K562 (cell line): ENCODE data around the gene SH3BGR. TPM values are rescaled to one million over a fixed set of nuclear protein-coding genes. Genes with fewer than 3 reads are reported as not detected.
A peak's percentile ranks its signal among the peaks of the same experiment; 100 is the strongest.

Experiments used
- ETV6 ChIP-seq, 3 experiments: fragments of 150-350 bp in 1 of 3; sonication (generic) in 1 of 3; formaldehyde crosslinking in 1 of 3; IDR thresholded peaks; 2 replicates each; pipeline versions ENCODE4 v1.6.1 to v1.8.0; 2014 to 2022; ENCODE audit warnings: borderline replicate concordance in 2 of 3, low read depth in 2 of 3, antibody characterized with exemption in 1 of 3, low read length in 1 of 3, mild to moderate bottlenecking in 1 of 3, missing genetic modification reagents in 1 of 3
- FOXK2 ChIP-seq, 2 experiments: fragments of 450-650 bp; IDR thresholded peaks in 1 of 2; conservative IDR thresholded peaks in 1 of 2; 2 replicates each; pipeline ENCODE4 v1.6.1; 2016; ENCODE audit warnings: low read depth in 2 of 2, mild to moderate bottlenecking in 1 of 2
- GTF2A2 ChIP-seq: IDR thresholded peaks from 2 replicates; pipeline ENCODE4 v1.6.1; 2016; ENCODE audit warnings: mild to moderate bottlenecking, missing genetic modification characterization, missing compliant biosample characterization
- HDAC1 ChIP-seq, 2 experiments: fragments of 450-650 bp; IDR thresholded peaks; 2 replicates each; pipeline ENCODE4 v1.6.1; 2016 to 2017; ENCODE audit warnings: inconsistent platforms in 1 of 2, mild to moderate bottlenecking in 1 of 2, moderate library complexity in 1 of 2
- MAFG ChIP-seq: fragments of 450-650 bp; conservative IDR thresholded peaks from 2 replicates; pipeline ENCODE4 v1.6.1; 2016; ENCODE audit warnings: missing genetic modification characterization, missing compliant biosample characterization
- NBN ChIP-seq: fragments of 450-650 bp; IDR thresholded peaks from 2 replicates; pipeline ENCODE4 v1.6.1; 2016; ENCODE audit warnings: low read depth, mild to moderate bottlenecking
- NR4A1 ChIP-seq, 2 experiments: fragments of 250-450 bp in 1 of 2; fragments of 450-650 bp in 1 of 2; sonication (Bioruptor Pico) in 1 of 2; IDR thresholded peaks; 2 replicates each; pipeline versions ENCODE4 v1.4.0 to v1.6.1; 2016 to 2020; ENCODE audit warnings: mild to moderate bottlenecking in 2 of 2, missing compliant biosample characterization in 1 of 2, missing genetic modification characterization in 1 of 2, moderate library complexity in 1 of 2
- U2AF2 ChIP-seq: fragments of 200-400 bp; formaldehyde crosslinking; optimal IDR thresholded peaks from 2 replicates; pipeline ENCODE3; 2017; ENCODE audit warnings: low read depth, mild to moderate bottlenecking, low read length
- ZC3H8 ChIP-seq: fragments of 450-650 bp; IDR thresholded peaks from 2 replicates; pipeline ENCODE4 v1.6.1; 2017
- ZSCAN29 ChIP-seq: fragments of 450-650 bp; IDR thresholded peaks from 2 replicates; pipeline ENCODE4 v1.6.1; 2017
- polyA plus RNA-seq, 8 experiments: library from polyadenylated mRNA; depleted of rRNA in 4 of 8; stranded (reverse) in 5 of 8; unstranded in 3 of 8; fragments of >200 nt; fragmentation: Nextera tagmentation in 2 of 8; fragmentation: Illumina TruSeq in 1 of 8; extraction: Ambion mirVana in 2 of 8; extraction: Trizol in 1 of 8; gene quantifications; 2 replicates each; pipeline versions ENCODE4 v1.2.1 to v1.2.3, GENCODE V29; 2011 to 2014; ENCODE audit warnings: inconsistent platforms in 1 of 8, missing spikeins in 1 of 8
- total RNA-seq, 7 experiments: library from RNA; depleted of rRNA in 6 of 7; stranded (reverse); fragments of >200 nt in 6 of 7; fragmentation: Illumina TruSeq in 2 of 7; extraction: Trizol in 2 of 7; gene quantifications; 2 replicates each; pipeline versions ENCODE4 v1.2.1 to v1.2.3, GENCODE V29; 2011 to 2021; ENCODE audit warnings: low replicate concordance in 1 of 7
- TF ChIP-seq, protein P1 (sequence below): fragments of 450-650 bp; formaldehyde crosslinking; IDR thresholded peaks from 2 replicates; pipeline ENCODE4 v1.4.0; 2020; ENCODE audit warnings: mild to moderate bottlenecking, moderate library complexity
- TF ChIP-seq, protein P2 (sequence below): sonication (generic); formaldehyde crosslinking; IDR thresholded peaks from 2 replicates; pipeline ENCODE4 v1.8.0; 2023; ENCODE audit warnings: mild to moderate bottlenecking, missing genetic modification reagents
- TF ChIP-seq, protein P3 (sequence below): fragments of 150-350 bp; IDR thresholded peaks from 2 replicates; pipeline ENCODE4 v1.6.1; 2014; ENCODE audit warnings: low read depth, mild to moderate bottlenecking, low read length, borderline replicate concordance

The SH3BGR gene
- total and polyA plus RNA-seq, 9 of the 15 experiments (the other 6 are each of a cell fraction or from before 2014, with no cell fraction given): 6.6 to 42.9 (median 25.6) TPM

DNA sequence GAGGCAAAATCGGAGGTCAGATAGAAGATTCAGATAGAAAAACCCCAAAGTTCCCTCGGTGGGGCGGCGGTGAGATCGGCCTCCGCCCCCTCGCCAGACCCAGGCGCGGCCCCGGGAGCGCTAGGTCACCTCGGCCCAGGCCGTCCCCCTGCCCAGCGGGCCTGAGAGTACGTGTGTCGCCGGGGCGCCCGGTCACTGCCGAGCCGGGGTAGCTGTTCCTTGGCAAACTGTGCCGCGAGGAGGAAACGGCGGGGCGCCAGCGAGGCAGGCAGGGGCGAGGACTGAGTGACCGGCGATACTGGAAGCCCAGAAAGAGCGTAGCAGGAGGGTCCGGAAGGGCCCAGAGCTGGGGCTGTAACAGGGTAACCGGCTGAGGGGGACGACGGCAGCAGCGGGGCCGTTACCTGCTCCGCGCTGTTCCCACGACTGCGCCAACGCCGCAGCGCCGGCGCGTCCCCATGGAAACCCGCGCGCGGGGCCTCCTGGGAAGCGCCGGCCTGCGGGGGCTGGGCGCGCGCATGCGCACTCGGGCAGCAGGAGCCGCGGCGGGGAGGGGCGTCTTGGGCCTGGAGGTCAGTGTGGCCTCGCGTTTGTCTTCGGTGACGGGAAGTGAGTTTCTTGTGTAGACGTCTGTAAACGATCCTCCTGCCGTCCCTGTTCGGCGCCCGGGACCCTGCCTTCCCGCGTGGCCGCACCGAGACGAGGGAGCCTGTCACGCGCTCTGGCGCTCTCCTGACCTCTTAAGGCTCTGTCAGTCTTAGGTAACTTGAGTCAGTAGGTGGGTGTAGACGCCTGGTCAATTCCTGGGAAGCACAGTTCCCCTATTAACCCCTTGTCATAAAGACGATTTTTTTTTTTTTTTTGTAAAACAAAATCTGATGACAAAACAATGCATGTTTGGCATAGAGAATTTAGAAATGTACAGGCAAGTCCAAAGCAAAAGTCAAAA is 6.2 kb upstream of the SH3BGR start, which contains the start of gene LCA5L (continued):
- TF ChIP-seq FOXK2 (conservative IDR thresholded peaks at IDR 0.05 in 1 of 2, IDR thresholded peaks at IDR 0.05 in 1 of 2; ENCODE audit: low read depth in 2 of 2): no peak
- TF ChIP-seq ZSCAN29: peak; percentile 99
- TF ChIP-seq, protein P1, sequence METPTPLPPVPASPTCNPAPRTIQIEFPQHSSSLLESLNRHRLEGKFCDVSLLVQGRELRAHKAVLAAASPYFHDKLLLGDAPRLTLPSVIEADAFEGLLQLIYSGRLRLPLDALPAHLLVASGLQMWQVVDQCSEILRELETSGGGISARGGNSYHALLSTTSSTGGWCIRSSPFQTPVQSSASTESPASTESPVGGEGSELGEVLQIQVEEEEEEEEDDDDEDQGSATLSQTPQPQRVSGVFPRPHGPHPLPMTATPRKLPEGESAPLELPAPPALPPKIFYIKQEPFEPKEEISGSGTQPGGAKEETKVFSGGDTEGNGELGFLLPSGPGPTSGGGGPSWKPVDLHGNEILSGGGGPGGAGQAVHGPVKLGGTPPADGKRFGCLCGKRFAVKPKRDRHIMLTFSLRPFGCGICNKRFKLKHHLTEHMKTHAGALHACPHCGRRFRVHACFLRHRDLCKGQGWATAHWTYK: peak; percentile 35; the same call in 1 of the 2 replicates
- TF ChIP-seq, protein P2, sequence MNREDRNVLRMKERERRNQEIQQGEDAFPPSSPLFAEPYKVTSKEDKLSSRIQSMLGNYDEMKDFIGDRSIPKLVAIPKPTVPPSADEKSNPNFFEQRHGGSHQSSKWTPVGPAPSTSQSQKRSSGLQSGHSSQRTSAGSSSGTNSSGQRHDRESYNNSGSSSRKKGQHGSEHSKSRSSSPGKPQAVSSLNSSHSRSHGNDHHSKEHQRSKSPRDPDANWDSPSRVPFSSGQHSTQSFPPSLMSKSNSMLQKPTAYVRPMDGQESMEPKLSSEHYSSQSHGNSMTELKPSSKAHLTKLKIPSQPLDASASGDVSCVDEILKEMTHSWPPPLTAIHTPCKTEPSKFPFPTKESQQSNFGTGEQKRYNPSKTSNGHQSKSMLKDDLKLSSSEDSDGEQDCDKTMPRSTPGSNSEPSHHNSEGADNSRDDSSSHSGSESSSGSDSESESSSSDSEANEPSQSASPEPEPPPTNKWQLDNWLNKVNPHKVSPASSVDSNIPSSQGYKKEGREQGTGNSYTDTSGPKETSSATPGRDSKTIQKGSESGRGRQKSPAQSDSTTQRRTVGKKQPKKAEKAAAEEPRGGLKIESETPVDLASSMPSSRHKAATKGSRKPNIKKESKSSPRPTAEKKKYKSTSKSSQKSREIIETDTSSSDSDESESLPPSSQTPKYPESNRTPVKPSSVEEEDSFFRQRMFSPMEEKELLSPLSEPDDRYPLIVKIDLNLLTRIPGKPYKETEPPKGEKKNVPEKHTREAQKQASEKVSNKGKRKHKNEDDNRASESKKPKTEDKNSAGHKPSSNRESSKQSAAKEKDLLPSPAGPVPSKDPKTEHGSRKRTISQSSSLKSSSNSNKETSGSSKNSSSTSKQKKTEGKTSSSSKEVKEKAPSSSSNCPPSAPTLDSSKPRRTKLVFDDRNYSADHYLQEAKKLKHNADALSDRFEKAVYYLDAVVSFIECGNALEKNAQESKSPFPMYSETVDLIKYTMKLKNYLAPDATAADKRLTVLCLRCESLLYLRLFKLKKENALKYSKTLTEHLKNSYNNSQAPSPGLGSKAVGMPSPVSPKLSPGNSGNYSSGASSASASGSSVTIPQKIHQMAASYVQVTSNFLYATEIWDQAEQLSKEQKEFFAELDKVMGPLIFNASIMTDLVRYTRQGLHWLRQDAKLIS (CRISPR knock-in tag): no peak
- no peak for TF ChIP-seq U2AF2
- no peak for TF ChIP-seq MAFG (tag)
- TF ChIP-seq ETV6 (IDR thresholded peaks at IDR 0.05; ENCODE audit: borderline replicate concordance in 1 of 2, low read depth in 2 of 2, low read length in 1 of 2): no peak
- TF ChIP-seq ETV6 (CRISPR knock-in tag; IDR thresholded peaks at IDR 0.05; ENCODE audit: borderline replicate concordance): no peak
- TF ChIP-seq HDAC1 (IDR thresholded peaks at IDR 0.05): peak in 1 of 2 experiments; percentile 97; a peak in 3 of 4 replicates
- TF ChIP-seq GTF2A2 (tag): no peak
- no peak for TF ChIP-seq ZC3H8
- TF ChIP-seq NBN: peak; percentile 72; the same call in 1 of the 2 replicates
- peak; percentile 74; the same call in 1 of the 2 replicates for TF ChIP-seq NR4A1 (CRISPR knock-in tag; IDR thresholded peaks at IDR 0.05)
- peak; percentile 65; the same call in 1 of the 2 replicates for TF ChIP-seq NR4A1 (tag; IDR thresholded peaks at IDR 0.05)
- TF ChIP-seq, protein P3, sequence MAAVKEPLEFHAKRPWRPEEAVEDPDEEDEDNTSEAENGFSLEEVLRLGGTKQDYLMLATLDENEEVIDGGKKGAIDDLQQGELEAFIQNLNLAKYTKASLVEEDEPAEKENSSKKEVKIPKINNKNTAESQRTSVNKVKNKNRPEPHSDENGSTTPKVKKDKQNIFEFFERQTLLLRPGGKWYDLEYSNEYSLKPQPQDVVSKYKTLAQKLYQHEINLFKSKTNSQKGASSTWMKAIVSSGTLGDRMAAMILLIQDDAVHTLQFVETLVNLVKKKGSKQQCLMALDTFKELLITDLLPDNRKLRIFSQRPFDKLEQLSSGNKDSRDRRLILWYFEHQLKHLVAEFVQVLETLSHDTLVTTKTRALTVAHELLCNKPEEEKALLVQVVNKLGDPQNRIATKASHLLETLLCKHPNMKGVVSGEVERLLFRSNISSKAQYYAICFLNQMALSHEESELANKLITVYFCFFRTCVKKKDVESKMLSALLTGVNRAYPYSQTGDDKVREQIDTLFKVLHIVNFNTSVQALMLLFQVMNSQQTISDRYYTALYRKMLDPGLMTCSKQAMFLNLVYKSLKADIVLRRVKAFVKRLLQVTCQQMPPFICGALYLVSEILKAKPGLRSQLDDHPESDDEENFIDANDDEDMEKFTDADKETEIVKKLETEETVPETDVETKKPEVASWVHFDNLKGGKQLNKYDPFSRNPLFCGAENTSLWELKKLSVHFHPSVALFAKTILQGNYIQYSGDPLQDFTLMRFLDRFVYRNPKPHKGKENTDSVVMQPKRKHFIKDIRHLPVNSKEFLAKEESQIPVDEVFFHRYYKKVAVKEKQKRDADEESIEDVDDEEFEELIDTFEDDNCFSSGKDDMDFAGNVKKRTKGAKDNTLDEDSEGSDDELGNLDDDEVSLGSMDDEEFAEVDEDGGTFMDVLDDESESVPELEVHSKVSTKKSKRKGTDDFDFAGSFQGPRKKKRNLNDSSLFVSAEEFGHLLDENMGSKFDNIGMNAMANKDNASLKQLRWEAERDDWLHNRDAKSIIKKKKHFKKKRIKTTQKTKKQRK: no peak
